Body of pancreas (tissue), 4 donors: ENCODE results near the gene RSPH4A. TPM values are rescaled to one million over a fixed set of nuclear protein-coding genes. Genes with fewer than 3 reads are reported as not detected.

ENCODE experiments used
- ATAC-seq: fragments of 150-250 bp; one replicate; pipeline ENCODE4 v1.9.1; 2016
- DNase-seq, 4 donors: peaks; one replicate each; pipeline ENCODE4 v3.0.0-alpha.2; 2019
- H3K27ac ChIP-seq, 4 donors: fragments of 200-600 bp; sonication (generic); 1 replicate in 3 of 4; 2 replicates in 1 of 4; pipeline versions ENCODE4 v1.5.1 to v1.6.1; 2016 to 2019; ENCODE audit warnings: mild to moderate bottlenecking in 1 of 4, mixed read lengths in 1 of 4, moderate library complexity in 1 of 4
- H3K27me3 ChIP-seq, 2 donors: fragments of 200-600 bp; sonication (generic); one replicate each; pipeline ENCODE4 v1.6.0; 2016; ENCODE audit warnings: mild to moderate bottlenecking in 1 of 2
- H3K36me3 ChIP-seq, 2 donors: fragments of 200-600 bp; sonication (generic); replicated peaks in 1 of 2; 2 replicates each; pipeline ENCODE4 v1.5.1; 2016; ENCODE audit warnings: low read depth in 2 of 2; ENCODE audit not compliant: insufficient read depth in 1 of 2
- H3K4me1 ChIP-seq: fragments of 200-600 bp; sonication (generic); one replicate; pipeline ENCODE4 v1.6.0; 2016
- H3K4me3 ChIP-seq, 2 donors: fragments of 200-600 bp; sonication (generic); 1 replicate in 1 of 2; 2 replicates in 1 of 2; pipeline ENCODE4 v1.5.1; 2016 to 2019
- H3K9me3 ChIP-seq, 3 donors: fragments of 200-600 bp; sonication (generic); 1 replicate in 2 of 3; 2 replicates in 1 of 3; pipeline ENCODE4 v1.5.1; 2016
- POLR2A ChIP-seq, 3 donors: fragments of 450-650 bp; IDR thresholded peaks; one replicate each; pipeline ENCODE4 v1.6.1; 2016; ENCODE audit warnings: antibody characterized with exemption in 3 of 3, mild to moderate bottlenecking in 2 of 3
- WGBS, 2 donors: methylation state at CpG; one replicate each; pipeline ENCODE4 v1.1.5; 2017; 5-methylcytosine and 5-hydroxymethylcytosine counted together
- intact Hi-C: fragments of 100-400 bp; cut with DNase I; formaldehyde crosslinking; loops from one replicate; pipeline ENCODE4 v1.15.1; 2023
- total RNA-seq, 2 donors: library from RNA; depleted of rRNA; stranded (reverse); fragments of >200 nt; gene quantifications; one replicate each; pipeline ENCODE4 v1.1.0, GENCODE V29; 2016
- TF ChIP-seq, protein P1 (sequence below), 7 experiments: fragments of 450-650 bp in 4 of 7; fragments of 200-600 bp in 3 of 7; sonication (generic) in 3 of 7; IDR thresholded peaks; one replicate each; pipeline ENCODE4 v1.5.1; 2016 to 2019; ENCODE audit warnings: antibody characterized with exemption in 7 of 7

Gene RSPH4A
- total RNA-seq, 2 donors from 2014 or later: 2.6 TPM; not detected in 1

DNA sequence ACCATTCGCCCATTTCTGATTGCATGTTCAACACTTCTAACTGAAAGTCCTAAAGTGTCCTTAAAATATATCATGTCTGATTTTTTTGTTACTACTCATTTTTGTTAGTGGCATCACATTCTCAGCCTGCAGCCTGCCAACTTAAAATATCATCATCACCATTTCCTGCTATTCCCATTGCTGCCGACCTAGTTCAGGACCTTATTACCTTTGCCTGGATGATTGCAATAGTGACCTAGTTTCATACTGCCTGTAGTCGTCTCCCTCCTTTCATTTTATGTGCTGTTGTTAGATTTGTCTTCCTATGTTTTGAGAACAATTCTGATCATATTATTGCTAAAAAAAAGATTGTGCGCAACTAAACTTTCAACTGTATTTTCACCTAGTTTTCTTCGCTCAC, 38.8 kb upstream of the RSPH4A start:
- WGBS, 2 donors: 75 to 81% methylated on average over 5 of the region's 5 CpGs
- Histone ChIP-seq H3K4me3 (no peak overlapping the region), H3K27me3 (no peaks in the 10 kb centered on the region), H3K9me3 (no peaks in the 10 kb centered on the region), H3K36me3 (no peaks in the 10 kb centered on the region), H3K27ac (no peak overlapping the region), H3K4me1 (peaks cover 22% of the 10 kb centered on the region)
- DNase-seq: no peak
- intact Hi-C loops: no loop called here
- no peak for ATAC-seq
- TF ChIP-seq, protein P1, sequence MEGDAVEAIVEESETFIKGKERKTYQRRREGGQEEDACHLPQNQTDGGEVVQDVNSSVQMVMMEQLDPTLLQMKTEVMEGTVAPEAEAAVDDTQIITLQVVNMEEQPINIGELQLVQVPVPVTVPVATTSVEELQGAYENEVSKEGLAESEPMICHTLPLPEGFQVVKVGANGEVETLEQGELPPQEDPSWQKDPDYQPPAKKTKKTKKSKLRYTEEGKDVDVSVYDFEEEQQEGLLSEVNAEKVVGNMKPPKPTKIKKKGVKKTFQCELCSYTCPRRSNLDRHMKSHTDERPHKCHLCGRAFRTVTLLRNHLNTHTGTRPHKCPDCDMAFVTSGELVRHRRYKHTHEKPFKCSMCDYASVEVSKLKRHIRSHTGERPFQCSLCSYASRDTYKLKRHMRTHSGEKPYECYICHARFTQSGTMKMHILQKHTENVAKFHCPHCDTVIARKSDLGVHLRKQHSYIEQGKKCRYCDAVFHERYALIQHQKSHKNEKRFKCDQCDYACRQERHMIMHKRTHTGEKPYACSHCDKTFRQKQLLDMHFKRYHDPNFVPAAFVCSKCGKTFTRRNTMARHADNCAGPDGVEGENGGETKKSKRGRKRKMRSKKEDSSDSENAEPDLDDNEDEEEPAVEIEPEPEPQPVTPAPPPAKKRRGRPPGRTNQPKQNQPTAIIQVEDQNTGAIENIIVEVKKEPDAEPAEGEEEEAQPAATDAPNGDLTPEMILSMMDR (IDR thresholded peaks at IDR 0.05): no peak
- TF ChIP-seq POLR2A (IDR thresholded peaks at IDR 0.05): no peak

- intact Hi-C loops: no loop called here
- Histone ChIP-seq H3K4me3 (no peak overlapping the region), H3K27me3 (no peaks in the 10 kb centered on the region), H3K4me1 (peaks cover 14% of the 10 kb centered on the region), H3K27ac (no peak overlapping the region), H3K36me3 (no peaks in the 10 kb centered on the region), H3K9me3 (no peaks in the 10 kb centered on the region)
- DNase-seq (no peak), ATAC-seq (no peak)
- TF ChIP-seq, protein P1 (IDR thresholded peaks at IDR 0.05): no peak
- TF ChIP-seq POLR2A (IDR thresholded peaks at IDR 0.05): no peak
These were observed 37.9 kb upstream of the RSPH4A start for GRCh38 chr6:116578335-116578734.

DNA sequence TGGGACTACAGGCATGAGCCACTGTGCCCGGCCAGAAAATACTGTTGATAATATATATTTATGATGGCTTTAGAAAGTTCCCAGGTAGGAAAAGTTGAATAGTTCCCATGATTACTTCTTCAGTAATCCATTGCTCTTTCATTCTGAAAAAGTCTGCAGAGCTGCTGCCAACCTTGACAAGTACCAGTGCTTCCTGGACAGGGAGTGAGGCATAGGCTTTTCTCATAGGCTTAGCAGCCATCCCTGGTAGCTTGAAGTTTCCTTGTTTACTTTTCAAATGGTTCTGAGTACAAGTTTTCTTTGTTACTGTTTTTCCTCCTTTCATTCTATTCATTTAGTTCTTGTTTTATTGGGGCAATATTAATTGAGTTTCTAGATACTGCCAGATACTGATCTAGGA, 37.1 kb upstream of the RSPH4A start:
- DNase-seq (no peak), ATAC-seq (peak; percentile 56)
- intact Hi-C loops: no loop called here
- TF ChIP-seq, protein P1 (IDR thresholded peaks at IDR 0.05): no peak
- no peak for TF ChIP-seq POLR2A (IDR thresholded peaks at IDR 0.05)
- Histone ChIP-seq H3K36me3 (peaks cover 0 to under 1% of the 10 kb centered on the region in 2 donors), H3K4me3 (no peak overlapping the region), H3K9me3 (no peaks in the 10 kb centered on the region), H3K4me1 (peaks cover 10% of the 10 kb centered on the region), H3K27me3 (no peaks in the 10 kb centered on the region), H3K27ac (no peak overlapping the region)
- WGBS, 2 donors: 67 to 80% methylated on average over 1 of the region's 1 CpG

GRCh38 chr6:116580198-116580597, 36.1 kb upstream of the RSPH4A start:
- ATAC-seq: no peak
- peaks cover 0 to 8% of the 10 kb centered on the region in 2 donors for H3K36me3 ChIP-seq

DNA sequence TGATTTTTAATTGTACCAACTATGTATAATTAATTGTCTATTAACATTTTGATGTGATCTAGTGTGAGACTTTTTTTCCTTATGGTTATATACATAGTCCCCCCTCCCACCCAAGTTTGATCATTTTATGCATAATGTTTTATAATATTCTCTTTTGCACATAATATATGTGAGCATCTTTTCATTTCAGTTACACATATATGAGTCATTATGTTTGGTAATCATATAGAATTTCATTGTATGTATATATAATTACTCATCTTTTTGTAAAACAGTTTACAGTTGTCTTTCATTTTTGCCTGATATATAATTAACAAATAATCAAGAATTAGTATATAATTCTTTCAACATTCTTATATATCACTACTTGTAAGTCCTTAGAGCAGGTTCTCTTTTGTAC, 30.0 kb upstream of the RSPH4A start:
- H3K36me3 ChIP-seq: peaks cover 11 to 24% of the 10 kb centered on the region in 2 donors
- H3K9me3 ChIP-seq: no peaks in the 10 kb centered on the region
- no peak for TF ChIP-seq POLR2A (IDR thresholded peaks at IDR 0.05)
- TF ChIP-seq, protein P1 (IDR thresholded peaks at IDR 0.05): no peak
- DNase-seq: no peak
- intact Hi-C loops: no loop called here
- no peak overlapping the region for H3K27ac ChIP-seq
- H3K27me3 ChIP-seq: no peaks in the 10 kb centered on the region
- ATAC-seq: no peak
- no peak overlapping the region for H3K4me3 ChIP-seq
- no peaks in the 10 kb centered on the region for H3K4me1 ChIP-seq

More at GRCh38 chr6:116580198-116580597, 36.1 kb upstream of the RSPH4A start:
- intact Hi-C loops: no loop called here
- no peaks in the 10 kb centered on the region for H3K9me3 ChIP-seq
- peaks cover 10% of the 10 kb centered on the region for H3K4me1 ChIP-seq
- no peak for TF ChIP-seq POLR2A (IDR thresholded peaks at IDR 0.05)
- TF ChIP-seq, protein P1 (IDR thresholded peaks at IDR 0.05): no peak
- no peak for DNase-seq
- H3K27me3 ChIP-seq: no peaks in the 10 kb centered on the region
- WGBS, 2 donors: 74 to 82% methylated on average over 2 of the region's 2 CpGs
- no peak overlapping the region for H3K4me3 ChIP-seq
- no peak overlapping the region for H3K27ac ChIP-seq
